ENCODE measurements around the gene ELP1. TPM values are rescaled to one million over a fixed set of nuclear protein-coding genes. Genes with fewer than 3 reads are reported as not detected.

The ELP1 gene
- total and polyA plus RNA-seq, 2 donors (not counting 3 experiments of a cell fraction or from before 2014, with no cell fraction given) = 12.6 to 21.8 TPM

GRCh38 chr9:108897324-108898096 lies 36.4 kb downstream of the ELP1 start:
- no peak overlapping the region for H3K4me2 ChIP-seq (ENCODE audit: insufficient read depth, low read length)
- no peak overlapping the region for H2AFZ ChIP-seq (ENCODE audit: low read depth, low read length)
- H3K9ac ChIP-seq (replicated peaks; ENCODE audit: extremely low read depth, insufficient read depth, low read length) = no peak overlapping the region
- TF ChIP-seq, protein P1, sequence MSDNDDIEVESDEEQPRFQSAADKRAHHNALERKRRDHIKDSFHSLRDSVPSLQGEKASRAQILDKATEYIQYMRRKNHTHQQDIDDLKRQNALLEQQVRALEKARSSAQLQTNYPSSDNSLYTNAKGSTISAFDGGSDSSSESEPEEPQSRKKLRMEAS (IDR thresholded peaks at IDR 0.05; ENCODE audit: insufficient read depth, insufficient read length) = no peak
- TF ChIP-seq JUN (IDR thresholded peaks at IDR 0.05; ENCODE audit: borderline replicate concordance, insufficient read depth, insufficient read length, low read depth) (no peak), GATA2 (IDR thresholded peaks at IDR 0.05; ENCODE audit: insufficient read depth, insufficient read length, low read depth, low read length) (no peak), POLR2A (IDR thresholded peaks at IDR 0.05; ENCODE audit: low read depth, low read length) (no peak), MYC (IDR thresholded peaks at IDR 0.05; ENCODE audit: low read depth, low read length) (no peak), FOS (IDR thresholded peaks at IDR 0.05; ENCODE audit: borderline replicate concordance, insufficient read depth, low read length) (no peak), EZH2 (IDR thresholded peaks at IDR 0.05; ENCODE audit: borderline replicate concordance, low read depth, low read length, severe bottlenecking) (no peak), POLR2AphosphoS5 (IDR thresholded peaks at IDR 0.05; ENCODE audit: insufficient read depth, low read depth, low read length) (no peak)
- TF ChIP-seq, protein P2, sequence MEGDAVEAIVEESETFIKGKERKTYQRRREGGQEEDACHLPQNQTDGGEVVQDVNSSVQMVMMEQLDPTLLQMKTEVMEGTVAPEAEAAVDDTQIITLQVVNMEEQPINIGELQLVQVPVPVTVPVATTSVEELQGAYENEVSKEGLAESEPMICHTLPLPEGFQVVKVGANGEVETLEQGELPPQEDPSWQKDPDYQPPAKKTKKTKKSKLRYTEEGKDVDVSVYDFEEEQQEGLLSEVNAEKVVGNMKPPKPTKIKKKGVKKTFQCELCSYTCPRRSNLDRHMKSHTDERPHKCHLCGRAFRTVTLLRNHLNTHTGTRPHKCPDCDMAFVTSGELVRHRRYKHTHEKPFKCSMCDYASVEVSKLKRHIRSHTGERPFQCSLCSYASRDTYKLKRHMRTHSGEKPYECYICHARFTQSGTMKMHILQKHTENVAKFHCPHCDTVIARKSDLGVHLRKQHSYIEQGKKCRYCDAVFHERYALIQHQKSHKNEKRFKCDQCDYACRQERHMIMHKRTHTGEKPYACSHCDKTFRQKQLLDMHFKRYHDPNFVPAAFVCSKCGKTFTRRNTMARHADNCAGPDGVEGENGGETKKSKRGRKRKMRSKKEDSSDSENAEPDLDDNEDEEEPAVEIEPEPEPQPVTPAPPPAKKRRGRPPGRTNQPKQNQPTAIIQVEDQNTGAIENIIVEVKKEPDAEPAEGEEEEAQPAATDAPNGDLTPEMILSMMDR (IDR thresholded peaks at IDR 0.05; ENCODE audit: extremely low read depth in 1 of 2, insufficient read depth in 1 of 2, low read depth in 1 of 2, low read length in 2 of 2) = no peak
- ChIA-PET POLR2A (no interaction called here), CTCF (interaction anchor here (1.6 kb wide), 1 partner anchor 57 kb away, joined by 7 read pairs; no protein-coding TSS in a partner anchor)
- FAIRE-seq (no peak), DNase-seq (ENCODE audit: low read depth, low spot score) (no peak)
- BruUV-seq (replicated peaks) = no TSS peak
- H3K79me2 ChIP-seq (ENCODE audit: control insufficient read depth, insufficient read depth, low read length) = no peaks in the 10 kb centered on the region
- no peaks in the 10 kb centered on the region for H3K27me3 ChIP-seq (ENCODE audit: control insufficient read depth in 2 of 2, insufficient read depth in 2 of 2, low read length in 2 of 2)
- no peaks in the 10 kb centered on the region for H4K20me1 ChIP-seq (replicated peaks; ENCODE audit: control insufficient read depth, extremely low read depth, insufficient read depth, low read length)
- intact Hi-C loops (cut with micrococcal nuclease) (no loop called here), dilution Hi-C loops (cut with MboI; ENCODE audit: extremely low pct_ligation_motif_present, low sequenced_read_pairs) (no loop called here)
- no peaks in the 10 kb centered on the region for H3K9me1 ChIP-seq (replicated peaks; ENCODE audit: control insufficient read depth, extremely low read depth, insufficient read depth, low read length)
- peaks cover 14 to 25% of the 10 kb centered on the region in 2 experiments for H3K36me3 ChIP-seq (ENCODE audit: control insufficient read depth in 2 of 2, extremely low read depth in 1 of 2, insufficient read depth in 2 of 2, low read length in 2 of 2)
- H3K4me1 ChIP-seq (ENCODE audit: control insufficient read depth, extremely low read depth, insufficient read depth, low read length) = no peaks in the 10 kb centered on the region
- H3K27ac ChIP-seq (ENCODE audit: insufficient read depth, low read depth, low read length) = no peak overlapping the region
- no peaks in the 10 kb centered on the region for H3K9me3 ChIP-seq (replicated peaks; ENCODE audit: control insufficient read depth, insufficient read depth, low read length)
- no peak overlapping the region for H3K4me3 ChIP-seq (replicated peaks in 1 of 3; ENCODE audit: insufficient read depth in 1 of 3, low read depth in 1 of 3, low read length in 3 of 3)

Data from endothelial cell of umbilical vein (primary cell).